PC-3 (cell line): Measurements from ENCODE around the gene ARHGAP26.

Source experiments
- EZH2 ChIP-seq: fragments of 300-600 bp; sonication (generic); IDR thresholded peaks from one replicate; pipeline ENCODE4 v1.6.1; 2017; ENCODE audit warnings: antibody characterized with exemption, mild to moderate bottlenecking, low read length; ENCODE audit not compliant: unreplicated experiment
- TF ChIP-seq, protein P1 (sequence below): fragments of 300-600 bp; sonication (generic); conservative IDR thresholded peaks from 2 replicates; pipeline ENCODE4 v1.5.1; 2017; ENCODE audit warnings: antibody characterized with exemption, low read depth, mild to moderate bottlenecking, low read length

DNA sequence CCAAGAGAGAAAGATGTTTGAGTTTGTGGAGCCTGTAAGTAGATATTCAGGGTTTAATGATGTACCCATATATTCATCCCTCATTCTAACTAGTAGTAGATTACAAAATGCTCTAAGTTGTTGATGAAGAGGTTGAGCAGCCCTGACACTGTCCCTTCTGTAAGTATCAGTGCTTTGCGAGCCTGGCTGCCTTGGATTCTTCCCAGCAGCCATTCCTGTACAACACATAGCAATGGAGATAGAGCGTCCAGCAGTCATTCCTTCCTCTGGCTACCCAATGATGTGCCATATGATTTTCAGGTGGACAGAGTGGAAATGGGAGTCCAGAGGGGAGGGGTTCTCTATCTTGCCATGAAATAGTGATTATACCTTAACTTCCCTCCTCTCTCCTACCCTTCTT lies 124.1 kb downstream of the ARHGAP26 start:
- TF ChIP-seq, protein P1, sequence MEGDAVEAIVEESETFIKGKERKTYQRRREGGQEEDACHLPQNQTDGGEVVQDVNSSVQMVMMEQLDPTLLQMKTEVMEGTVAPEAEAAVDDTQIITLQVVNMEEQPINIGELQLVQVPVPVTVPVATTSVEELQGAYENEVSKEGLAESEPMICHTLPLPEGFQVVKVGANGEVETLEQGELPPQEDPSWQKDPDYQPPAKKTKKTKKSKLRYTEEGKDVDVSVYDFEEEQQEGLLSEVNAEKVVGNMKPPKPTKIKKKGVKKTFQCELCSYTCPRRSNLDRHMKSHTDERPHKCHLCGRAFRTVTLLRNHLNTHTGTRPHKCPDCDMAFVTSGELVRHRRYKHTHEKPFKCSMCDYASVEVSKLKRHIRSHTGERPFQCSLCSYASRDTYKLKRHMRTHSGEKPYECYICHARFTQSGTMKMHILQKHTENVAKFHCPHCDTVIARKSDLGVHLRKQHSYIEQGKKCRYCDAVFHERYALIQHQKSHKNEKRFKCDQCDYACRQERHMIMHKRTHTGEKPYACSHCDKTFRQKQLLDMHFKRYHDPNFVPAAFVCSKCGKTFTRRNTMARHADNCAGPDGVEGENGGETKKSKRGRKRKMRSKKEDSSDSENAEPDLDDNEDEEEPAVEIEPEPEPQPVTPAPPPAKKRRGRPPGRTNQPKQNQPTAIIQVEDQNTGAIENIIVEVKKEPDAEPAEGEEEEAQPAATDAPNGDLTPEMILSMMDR = no peak
- TF ChIP-seq EZH2 = no peak
